ENCODE measurements around the gene IFI27L1. TPM values are rescaled to one million over a fixed set of nuclear protein-coding genes. Genes with fewer than 3 reads are reported as not detected.
"Not testable (repeated sequence)": the region's sequence is repeated elsewhere in the genome, so short reads cannot be mapped to it uniquely, and the experiment has no call there.

The IFI27L1 gene
- total RNA-seq, 1 experiment from 2014 or later: 14.7 TPM

DNA sequence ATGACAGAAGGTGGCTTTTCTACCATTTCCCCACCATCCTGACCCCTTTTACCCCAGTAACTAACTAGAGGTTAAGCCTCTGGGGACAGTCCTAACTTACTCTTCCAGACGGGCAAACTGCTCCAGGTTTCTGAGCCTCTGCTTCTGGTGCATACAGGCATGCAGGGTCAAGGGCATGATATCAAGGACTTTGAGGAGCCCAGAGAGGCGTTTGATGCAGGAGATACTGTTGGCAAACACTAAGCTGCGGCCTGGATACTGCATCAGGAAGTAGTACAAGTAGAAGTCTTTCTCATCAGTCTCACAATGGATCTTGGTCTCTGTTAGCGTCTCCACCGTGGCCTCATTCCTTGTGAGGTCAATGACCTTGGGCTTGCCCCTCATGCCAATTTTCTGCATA is 21.1 kb upstream of the IFI27L1 start:
- Histone ChIP-seq H3K9me3 (ENCODE audit: low read depth, low read length, poor library complexity, severe bottlenecking) (no peaks in the 10 kb centered on the region), H3K27me3 (replicated peaks; ENCODE audit: insufficient read depth, low read depth, low read length, poor library complexity) (no peaks in the 10 kb centered on the region), H3K36me3 (ENCODE audit: insufficient read depth, low read length, poor library complexity, severe bottlenecking) (peaks cover 63% of the 10 kb centered on the region), H3K4me1 (ENCODE audit: insufficient read depth, low read length, poor library complexity, severe bottlenecking) (no peaks in the 10 kb centered on the region), H3K4me3 (ENCODE audit: low read depth, low read length, poor library complexity, severe bottlenecking) (no peak overlapping the region), H3K27ac (ENCODE audit: low read depth, low read length, poor library complexity, severe bottlenecking) (no peak overlapping the region)
- ChIA-PET CTCF (no interaction called here), POLR2A (ENCODE audit: low non-redundant PET) (no interaction called here)
- DNase-seq (ENCODE audit: low spot score): no peak
- no TSS peak for BruUV-seq (replicated peaks)
- TF ChIP-seq EZH2 (IDR thresholded peaks at IDR 0.05; ENCODE audit: borderline replicate concordance, low read depth, low read length, poor library complexity, severe bottlenecking): no peak
- intact Hi-C loops (cut with micrococcal nuclease; ENCODE audit: unreplicated experiment): no loop called here

DNA sequence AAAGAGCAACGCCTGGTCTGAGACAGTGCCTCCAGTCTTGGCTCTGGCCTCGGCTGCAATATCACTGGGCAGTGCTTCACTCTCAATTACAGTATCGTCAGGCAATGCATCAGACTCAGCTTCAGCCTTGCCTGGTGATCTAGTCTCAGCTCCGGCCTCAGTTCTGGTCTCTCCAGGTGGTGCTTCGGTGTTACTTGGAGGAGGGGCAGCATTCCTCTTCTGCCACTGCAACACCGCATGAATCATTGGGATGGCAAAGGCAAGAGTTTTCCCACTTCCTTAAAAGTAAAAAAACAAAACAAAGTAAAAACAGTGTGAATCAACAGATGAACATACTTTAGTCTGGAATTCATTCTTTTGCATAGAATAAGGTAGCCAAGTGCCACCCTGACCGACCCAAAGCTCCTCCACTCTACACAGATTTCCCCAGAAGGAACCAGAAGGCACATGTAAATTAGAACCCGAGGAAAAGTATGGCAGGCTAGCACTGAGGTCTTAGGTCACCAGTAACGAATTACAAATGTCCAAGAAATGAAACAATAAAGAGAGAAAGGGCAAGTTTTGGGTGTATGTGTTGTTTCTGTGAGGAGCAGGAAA is 18.7 kb upstream of the IFI27L1 start:
- Histone ChIP-seq H3K9me3 (ENCODE audit: low read depth, low read length, poor library complexity, severe bottlenecking) (no peaks in the 10 kb centered on the region), H3K27ac (ENCODE audit: low read depth, low read length, poor library complexity, severe bottlenecking) (no peak overlapping the region), H3K27me3 (replicated peaks; ENCODE audit: insufficient read depth, low read depth, low read length, poor library complexity) (no peaks in the 10 kb centered on the region), H3K4me1 (ENCODE audit: insufficient read depth, low read length, poor library complexity, severe bottlenecking) (no peaks in the 10 kb centered on the region), H3K36me3 (ENCODE audit: insufficient read depth, low read length, poor library complexity, severe bottlenecking) (peaks cover 42% of the 10 kb centered on the region), H3K4me3 (ENCODE audit: low read depth, low read length, poor library complexity, severe bottlenecking) (no peak overlapping the region)
- no TSS peak for BruUV-seq (replicated peaks)
- intact Hi-C loops (cut with micrococcal nuclease; ENCODE audit: unreplicated experiment): no loop called here
- POLR2A ChIA-PET (ENCODE audit: low non-redundant PET): no interaction called here
- no peak for DNase-seq (ENCODE audit: low spot score)
- CTCF ChIA-PET: no interaction called here
- TF ChIP-seq, protein P1, sequence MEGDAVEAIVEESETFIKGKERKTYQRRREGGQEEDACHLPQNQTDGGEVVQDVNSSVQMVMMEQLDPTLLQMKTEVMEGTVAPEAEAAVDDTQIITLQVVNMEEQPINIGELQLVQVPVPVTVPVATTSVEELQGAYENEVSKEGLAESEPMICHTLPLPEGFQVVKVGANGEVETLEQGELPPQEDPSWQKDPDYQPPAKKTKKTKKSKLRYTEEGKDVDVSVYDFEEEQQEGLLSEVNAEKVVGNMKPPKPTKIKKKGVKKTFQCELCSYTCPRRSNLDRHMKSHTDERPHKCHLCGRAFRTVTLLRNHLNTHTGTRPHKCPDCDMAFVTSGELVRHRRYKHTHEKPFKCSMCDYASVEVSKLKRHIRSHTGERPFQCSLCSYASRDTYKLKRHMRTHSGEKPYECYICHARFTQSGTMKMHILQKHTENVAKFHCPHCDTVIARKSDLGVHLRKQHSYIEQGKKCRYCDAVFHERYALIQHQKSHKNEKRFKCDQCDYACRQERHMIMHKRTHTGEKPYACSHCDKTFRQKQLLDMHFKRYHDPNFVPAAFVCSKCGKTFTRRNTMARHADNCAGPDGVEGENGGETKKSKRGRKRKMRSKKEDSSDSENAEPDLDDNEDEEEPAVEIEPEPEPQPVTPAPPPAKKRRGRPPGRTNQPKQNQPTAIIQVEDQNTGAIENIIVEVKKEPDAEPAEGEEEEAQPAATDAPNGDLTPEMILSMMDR (conservative IDR thresholded peaks at IDR 0.05; ENCODE audit: low read depth, low read length): no peak
- no peak for TF ChIP-seq EZH2 (IDR thresholded peaks at IDR 0.05; ENCODE audit: borderline replicate concordance, low read depth, low read length, poor library complexity, severe bottlenecking)

DNA sequence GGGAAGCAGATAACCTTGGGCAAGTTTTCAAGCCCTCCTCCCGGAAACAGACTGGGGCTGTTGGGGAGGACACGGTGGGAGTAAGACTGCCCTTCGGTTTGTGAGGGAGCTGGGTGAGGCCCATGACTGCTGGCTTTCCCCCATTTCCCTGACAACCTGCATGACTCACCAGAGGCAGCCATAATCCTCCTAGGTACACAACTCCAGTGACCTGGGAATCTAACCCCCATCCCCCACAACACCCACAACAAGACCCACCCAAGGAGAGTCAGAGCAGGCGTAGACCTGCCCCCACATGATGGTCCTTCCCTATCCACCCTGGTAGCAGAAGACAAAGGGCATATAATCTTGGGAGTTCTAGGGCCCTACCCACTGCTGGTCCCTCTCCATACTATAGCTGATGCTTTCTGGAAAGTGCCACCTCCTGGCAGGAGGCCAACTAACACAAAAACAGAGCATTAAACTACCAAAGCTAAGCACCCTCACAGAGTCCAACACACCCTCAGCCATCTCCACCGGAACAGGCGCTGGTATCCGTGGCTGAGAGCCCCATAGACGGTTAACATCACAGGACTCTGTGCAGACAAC is 14.9 kb upstream of the IFI27L1 start:
- DNase-seq (ENCODE audit: low spot score): no peak
- Histone ChIP-seq H3K36me3 (ENCODE audit: insufficient read depth, low read length, poor library complexity, severe bottlenecking) (peaks cover 10% of the 10 kb centered on the region), H3K4me1 (ENCODE audit: insufficient read depth, low read length, poor library complexity, severe bottlenecking) (no peaks in the 10 kb centered on the region), H3K27ac (ENCODE audit: low read depth, low read length, poor library complexity, severe bottlenecking) (no peak overlapping the region), H3K27me3 (replicated peaks; ENCODE audit: insufficient read depth, low read depth, low read length, poor library complexity) (no peaks in the 10 kb centered on the region), H3K4me3 (ENCODE audit: low read depth, low read length, poor library complexity, severe bottlenecking) (no peak overlapping the region), H3K9me3 (ENCODE audit: low read depth, low read length, poor library complexity, severe bottlenecking) (no peaks in the 10 kb centered on the region)
- ChIA-PET POLR2A (ENCODE audit: low non-redundant PET) (no interaction called here), CTCF (no interaction called here)
- BruUV-seq (replicated peaks): no TSS peak
- intact Hi-C loops (cut with micrococcal nuclease; ENCODE audit: unreplicated experiment): no loop called here
- no peak for TF ChIP-seq EZH2 (IDR thresholded peaks at IDR 0.05; ENCODE audit: borderline replicate concordance, low read depth, low read length, poor library complexity, severe bottlenecking)
- TF ChIP-seq, protein P1 (conservative IDR thresholded peaks at IDR 0.05; ENCODE audit: low read depth, low read length): no peak

DNA sequence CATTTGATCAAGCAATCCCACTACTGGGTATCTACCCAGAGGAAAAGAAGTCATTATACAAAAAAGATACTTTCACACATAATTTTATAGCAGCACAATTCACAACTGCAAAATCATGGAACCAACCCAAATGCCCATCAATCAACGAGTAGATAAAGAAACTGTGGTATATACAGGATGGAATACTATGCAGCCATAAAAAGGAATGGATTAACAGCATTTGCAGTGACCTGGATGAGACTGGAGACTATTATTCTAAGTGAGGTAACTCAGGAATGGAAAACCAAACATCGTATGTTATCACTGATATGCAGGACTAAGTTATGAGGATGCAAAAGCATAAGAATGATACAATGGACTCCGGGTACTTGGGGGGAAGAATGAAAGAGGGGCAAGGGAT is 9.0 kb upstream of the IFI27L1 start:
- BruUV-seq (replicated peaks); H3K4me3 ChIP-seq (ENCODE audit: low read depth, low read length, poor library complexity, severe bottlenecking); H3K27ac ChIP-seq (ENCODE audit: low read depth, low read length, poor library complexity, severe bottlenecking); DNase-seq (ENCODE audit: low spot score); H3K4me1 ChIP-seq (ENCODE audit: insufficient read depth, low read length, poor library complexity, severe bottlenecking); POLR2A ChIA-PET (ENCODE audit: low non-redundant PET); H3K27me3 ChIP-seq (replicated peaks; ENCODE audit: insufficient read depth, low read depth, low read length, poor library complexity); CTCF ChIA-PET; intact Hi-C loops (cut with micrococcal nuclease; ENCODE audit: unreplicated experiment): not testable (repeated sequence)
- H3K36me3 ChIP-seq (ENCODE audit: insufficient read depth, low read length, poor library complexity, severe bottlenecking): peaks cover 14% of the 10 kb centered on the region
- H3K9me3 ChIP-seq (ENCODE audit: low read depth, low read length, poor library complexity, severe bottlenecking): peaks cover 22% of the 10 kb centered on the region

Data from A673 (cell line).